Stimulated activated naive B cell treated with anti-CD40 and anti-IgM and Interleukin-4, amounts not matched to agents 10 μg/mL and 1 μg/mL and 100 μg/mL, for 72 hours (primary cell): ENCODE data around the gene BCLAF1.
"Not testable (repeated sequence)": the region's sequence is repeated elsewhere in the genome, so short reads cannot be mapped to it uniquely, and the experiment has no call there.

ENCODE experiments used
- ATAC-seq, 2 donors: fragments of 150-1000 bp; cut with Tn5 transposase; replicated peaks; 2 replicates each; pipeline ENCODE4 v1.10.0; 2021; ENCODE audit warnings: moderate library complexity in 1 of 2
- DNase-seq: peaks from one replicate; pipeline ENCODE4 v3.0.0; 2021
- H3K27ac Mint-ChIP-seq: one replicate; pipeline ENCODE4 v1.8.0; 2022; ENCODE audit warnings: mild to moderate bottlenecking, mixed read lengths
- H3K27me3 Mint-ChIP-seq, 2 donors: one replicate each; pipeline ENCODE4 v1.8.0; 2022; ENCODE audit warnings: mixed read lengths in 2 of 2
- H3K36me3 Mint-ChIP-seq, 2 donors: one replicate each; pipeline ENCODE4 v1.8.0; 2022; ENCODE audit warnings: mixed read lengths in 2 of 2, mild to moderate bottlenecking in 1 of 2
- H3K4me1 Mint-ChIP-seq, 2 donors: one replicate each; pipeline ENCODE4 v1.8.0; 2022; ENCODE audit warnings: mixed read lengths in 2 of 2, mild to moderate bottlenecking in 1 of 2
- H3K4me3 Mint-ChIP-seq, 2 donors: one replicate each; pipeline ENCODE4 v1.8.0; 2022; ENCODE audit warnings: mild to moderate bottlenecking in 2 of 2, mixed read lengths in 2 of 2, moderate library complexity in 1 of 2
- H3K9me3 Mint-ChIP-seq, 2 donors: one replicate each; pipeline ENCODE4 v1.8.0; 2022; ENCODE audit warnings: mixed read lengths in 2 of 2, mild to moderate bottlenecking in 1 of 2

Gene BCLAF1

DNA sequence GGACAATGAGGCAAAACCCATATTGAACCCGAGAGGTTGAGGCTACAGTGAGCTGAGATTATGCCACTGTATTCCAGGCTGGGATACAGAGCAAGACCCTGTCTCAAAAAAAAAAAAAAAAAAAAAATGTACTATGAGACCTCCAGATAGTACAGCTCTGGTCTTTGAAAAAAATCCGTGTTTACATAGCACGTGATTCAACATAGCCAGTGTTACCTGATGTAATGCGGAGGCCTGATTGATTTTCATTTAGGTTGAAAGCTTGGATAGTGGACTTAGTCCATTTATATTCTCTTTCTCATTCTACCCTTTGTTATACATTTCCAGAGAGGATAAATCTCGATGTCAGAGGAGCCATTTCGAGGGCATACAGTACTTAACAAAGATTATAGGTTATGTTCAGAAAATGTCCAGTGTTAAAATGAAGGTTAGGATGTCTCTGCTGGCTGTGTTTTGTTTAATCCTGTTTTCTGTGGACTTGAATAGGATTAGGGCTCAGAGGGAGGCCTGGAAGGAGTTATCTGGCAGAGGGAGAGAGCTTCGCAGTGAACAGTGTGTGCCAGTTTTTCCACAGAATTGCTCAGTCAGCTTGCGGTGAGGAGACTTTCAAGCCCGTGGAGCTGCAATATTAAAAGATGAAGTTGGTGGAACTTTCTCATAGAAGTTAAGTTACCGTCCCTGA is 33.9 kb upstream of the BCLAF1 start:
- Mint-ChIP-seq H3K27me3 (no peaks in the 10 kb centered on the region), H3K27ac (no peak overlapping the region), H3K9me3 (no peaks in the 10 kb centered on the region), H3K4me3 (no peak overlapping the region), H3K36me3 (no peaks in the 10 kb centered on the region), H3K4me1 (no peaks in the 10 kb centered on the region)
- ATAC-seq (no peak), DNase-seq (no peak)

DNA sequence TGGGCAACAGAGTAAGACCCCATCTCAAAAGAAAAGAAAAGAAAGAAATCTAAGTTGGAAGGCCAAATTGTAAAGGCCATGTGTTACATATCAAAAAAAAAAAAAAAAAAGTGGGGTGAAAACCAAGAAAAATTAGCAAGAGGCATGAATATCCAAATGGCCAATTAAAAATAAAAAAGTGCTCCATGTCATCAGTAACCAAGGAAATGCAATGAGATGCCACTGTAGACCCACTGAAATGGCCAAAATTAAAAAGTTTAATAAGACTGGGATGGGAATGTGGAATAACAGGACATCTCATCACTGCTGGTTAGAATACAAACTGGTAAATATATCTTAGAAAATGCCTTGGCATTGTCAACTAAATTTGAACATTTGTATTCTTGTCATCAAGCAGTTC is 30.1 kb upstream of the BCLAF1 start:
- H3K9me3 Mint-ChIP-seq, result no peaks in the 10 kb centered on the region
- no peak for DNase-seq
- no peak overlapping the region for H3K4me3 Mint-ChIP-seq
- no peaks in the 10 kb centered on the region for H3K27me3 Mint-ChIP-seq
- H3K36me3 Mint-ChIP-seq, result no peaks in the 10 kb centered on the region
- no peak overlapping the region for H3K27ac Mint-ChIP-seq
- no peaks in the 10 kb centered on the region for H3K4me1 Mint-ChIP-seq
- no peak for ATAC-seq

DNA sequence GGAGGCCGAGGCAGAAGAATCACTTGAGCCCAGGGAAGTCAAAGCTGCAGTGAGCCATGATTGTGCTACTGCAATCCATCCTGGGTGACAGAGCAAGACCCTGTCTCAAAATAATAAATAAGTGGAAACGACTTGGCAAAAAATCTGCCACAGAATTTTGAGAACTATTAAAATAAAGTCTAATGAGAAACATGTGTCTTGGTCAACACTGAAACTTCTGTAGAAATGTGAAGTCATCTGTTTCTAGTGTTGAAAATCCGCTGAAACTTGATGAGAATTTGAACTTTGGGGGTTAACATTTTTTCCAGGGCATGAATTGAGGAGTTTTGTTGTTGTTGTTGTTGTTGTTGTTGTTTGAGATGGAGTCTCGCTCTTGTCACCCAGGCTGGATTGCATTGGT is 29.0 kb upstream of the BCLAF1 start:
- H3K27me3 Mint-ChIP-seq, result no peaks in the 10 kb centered on the region
- ATAC-seq, result no peak
- no peak for DNase-seq
- no peaks in the 10 kb centered on the region for H3K4me1 Mint-ChIP-seq
- no peak overlapping the region for H3K27ac Mint-ChIP-seq
- no peaks in the 10 kb centered on the region for H3K36me3 Mint-ChIP-seq
- H3K4me3 Mint-ChIP-seq, result no peak overlapping the region
- H3K9me3 Mint-ChIP-seq, result no peaks in the 10 kb centered on the region

DNA sequence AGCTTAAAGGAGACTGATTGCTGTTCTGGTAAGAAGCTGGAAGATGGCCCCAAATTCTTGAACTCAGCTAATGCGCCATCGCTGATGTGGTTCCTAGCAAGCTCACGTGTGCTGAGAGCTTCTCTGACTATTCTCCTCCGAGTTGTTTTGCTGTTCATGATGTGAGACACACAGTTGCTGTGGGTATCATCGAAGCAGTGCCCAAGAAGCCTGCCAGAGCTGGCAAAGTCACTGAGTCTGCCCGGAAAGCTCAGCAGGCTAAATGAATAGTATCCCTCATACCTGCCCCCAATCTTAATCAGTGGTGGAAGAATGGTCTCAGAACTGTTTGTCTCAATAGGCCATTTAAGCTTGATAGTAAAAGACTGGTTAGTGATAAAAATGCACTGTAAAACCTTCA is 28.3 kb upstream of the BCLAF1 start:
- Mint-ChIP-seq H3K4me1 (no peaks in the 10 kb centered on the region), H3K27ac (no peak overlapping the region), H3K27me3 (peaks cover 0 to 3% of the 10 kb centered on the region in 2 donors), H3K36me3 (no peaks in the 10 kb centered on the region), H3K4me3 (no peak overlapping the region), H3K9me3 (no peaks in the 10 kb centered on the region)
- no peak for DNase-seq
- no peak for ATAC-seq

DNA sequence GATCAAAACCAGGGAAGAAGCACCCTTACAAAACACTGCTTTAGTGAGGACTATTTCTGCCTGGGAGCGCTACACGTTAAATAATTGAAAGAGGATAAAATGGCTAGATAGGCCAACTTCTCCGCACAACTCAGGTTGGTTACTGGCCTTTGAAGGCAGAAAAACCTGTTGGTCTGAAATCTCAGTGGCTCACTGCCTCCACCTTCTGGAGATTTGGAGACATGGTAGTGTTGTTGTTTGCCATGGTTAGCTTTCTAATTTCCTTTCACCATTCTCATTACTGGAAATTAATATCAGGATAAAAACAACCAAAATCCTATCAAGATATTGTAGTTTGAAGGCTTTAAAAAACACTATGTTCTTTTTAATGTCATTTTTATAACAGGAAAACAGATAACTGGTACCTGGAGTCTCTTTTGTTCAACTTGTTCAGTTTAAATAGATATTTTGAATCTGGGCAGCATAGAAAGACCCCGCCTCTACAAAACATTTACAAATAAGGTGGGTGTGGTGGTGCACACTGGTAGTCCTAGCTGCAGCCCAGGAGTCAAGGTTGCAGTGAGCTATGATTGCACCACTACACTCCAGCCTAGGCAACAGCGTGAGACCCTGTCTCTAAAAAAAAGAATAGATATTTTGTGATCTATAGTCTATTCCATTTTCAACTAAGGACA is 27.5 kb upstream of the BCLAF1 start:
- H3K4me1 Mint-ChIP-seq, result no peaks in the 10 kb centered on the region
- ATAC-seq (peak; percentile 69 to 75), DNase-seq (peak; percentile 8)
- H3K36me3 Mint-ChIP-seq, result no peaks in the 10 kb centered on the region
- no peak overlapping the region for H3K27ac Mint-ChIP-seq
- no peaks in the 10 kb centered on the region for H3K9me3 Mint-ChIP-seq
- H3K27me3 Mint-ChIP-seq, result peaks cover 0 to 5% of the 10 kb centered on the region in 2 donors
- no peak overlapping the region for H3K4me3 Mint-ChIP-seq

DNA sequence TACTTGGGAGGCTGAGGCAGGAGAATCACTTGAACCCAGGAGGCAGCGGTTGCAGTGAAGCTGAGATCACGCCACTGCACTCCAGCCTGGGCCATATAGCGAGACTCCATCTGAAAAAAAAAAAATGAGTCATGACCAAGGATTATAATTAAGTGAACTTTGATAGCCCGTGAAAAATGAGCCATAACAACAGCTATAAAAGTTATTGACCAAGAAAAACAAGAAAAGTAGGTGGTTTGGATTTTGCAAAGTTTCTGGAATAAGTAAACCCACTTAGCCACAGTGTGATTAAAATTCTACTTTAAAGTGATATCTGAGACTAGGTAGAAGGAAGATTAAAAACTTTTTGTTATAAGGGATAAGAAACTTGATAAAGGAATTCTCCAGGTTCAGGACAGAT is 25.9 kb upstream of the BCLAF1 start:
- H3K4me1 Mint-ChIP-seq, result no peaks in the 10 kb centered on the region
- no peak for DNase-seq
- no peaks in the 10 kb centered on the region for H3K9me3 Mint-ChIP-seq
- H3K27ac Mint-ChIP-seq, result no peak overlapping the region
- no peaks in the 10 kb centered on the region for H3K36me3 Mint-ChIP-seq
- peaks cover 0 to 5% of the 10 kb centered on the region in 2 donors for H3K27me3 Mint-ChIP-seq
- H3K4me3 Mint-ChIP-seq, result no peak overlapping the region
- no peak for ATAC-seq

DNA sequence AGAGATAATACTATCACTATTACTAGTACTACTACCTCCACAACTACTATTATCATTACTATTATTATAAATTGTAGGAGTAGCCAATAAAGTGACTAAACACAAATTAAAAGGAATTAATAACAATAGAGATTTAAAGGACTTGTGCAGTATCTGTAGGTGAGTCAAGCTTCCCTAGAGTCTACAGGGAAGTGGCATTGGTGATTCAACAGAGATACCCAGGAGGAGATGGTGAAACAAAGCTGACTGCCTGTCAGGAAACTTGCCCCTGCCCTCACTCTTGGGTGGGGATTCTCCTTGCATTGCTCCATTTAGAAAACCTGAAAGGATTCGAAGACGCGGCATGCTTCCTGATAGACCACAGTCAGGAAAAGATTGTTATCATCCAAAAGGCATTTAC is 23.3 kb upstream of the BCLAF1 start:
- no peak for ATAC-seq
- no peak for DNase-seq
- no peak overlapping the region for H3K4me3 Mint-ChIP-seq
- no peaks in the 10 kb centered on the region for H3K36me3 Mint-ChIP-seq
- no peaks in the 10 kb centered on the region for H3K4me1 Mint-ChIP-seq
- no peaks in the 10 kb centered on the region for H3K9me3 Mint-ChIP-seq
- H3K27ac Mint-ChIP-seq, result no peak overlapping the region
- H3K27me3 Mint-ChIP-seq, result peaks cover 0 to 5% of the 10 kb centered on the region in 2 donors

DNA sequence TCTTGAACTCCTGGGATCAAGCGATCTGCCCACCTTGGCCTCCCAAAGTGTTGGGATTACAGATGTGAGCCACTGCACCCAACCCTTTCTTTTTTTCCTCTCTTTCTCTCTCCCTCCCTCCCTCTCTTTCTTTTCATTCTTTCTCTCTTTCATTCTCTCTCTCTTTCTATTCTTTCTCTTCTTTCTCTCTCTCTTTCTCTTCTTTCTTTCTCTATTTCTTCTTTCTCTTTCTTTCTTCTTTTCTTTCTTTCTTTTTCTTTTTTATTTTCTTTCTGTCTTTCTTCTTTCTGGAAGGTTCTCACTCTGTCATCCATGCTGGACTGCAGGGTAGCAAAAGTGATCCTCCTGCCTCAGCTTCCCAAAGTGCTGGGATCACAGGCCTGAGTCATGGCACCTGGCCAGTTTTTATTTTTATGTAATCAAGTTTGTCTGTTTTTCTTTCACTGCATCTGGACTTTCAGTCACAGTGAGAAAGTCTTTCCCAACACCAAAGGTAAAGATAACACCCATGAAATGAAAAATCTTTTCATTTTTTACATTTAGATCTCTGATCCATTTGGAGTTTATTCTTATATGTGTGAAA is 20.2 kb upstream of the BCLAF1 start:
- Mint-ChIP-seq H3K36me3 (no peaks in the 10 kb centered on the region), H3K9me3 (no peaks in the 10 kb centered on the region), H3K27me3 (peaks cover 0 to 5% of the 10 kb centered on the region in 2 donors), H3K27ac (no peak overlapping the region), H3K4me3 (no peak overlapping the region), H3K4me1 (no peaks in the 10 kb centered on the region)
- no peak for ATAC-seq
- DNase-seq, result no peak

DNA sequence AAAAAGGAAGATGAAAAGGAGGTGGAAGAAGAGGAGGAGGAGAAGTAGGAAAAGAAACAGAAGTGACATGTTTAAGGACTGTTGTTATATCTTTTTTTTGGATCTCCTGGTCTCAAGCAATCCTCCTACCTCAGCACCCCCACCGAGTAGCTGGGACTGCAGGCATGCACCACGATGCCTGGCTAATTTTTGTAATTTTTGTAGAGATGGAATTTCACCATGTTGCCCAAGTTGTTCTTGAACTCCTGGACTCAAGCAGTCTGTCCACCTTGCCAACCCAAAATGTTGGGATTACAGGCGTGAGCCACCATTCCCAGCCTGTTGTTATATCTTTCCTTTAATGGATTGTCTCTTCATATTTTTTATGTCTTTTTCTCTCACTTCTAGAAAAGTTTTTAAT is 19.5 kb upstream of the BCLAF1 start:
- Mint-ChIP-seq H3K27ac (no peak overlapping the region), H3K9me3 (no peaks in the 10 kb centered on the region), H3K36me3 (no peaks in the 10 kb centered on the region), H3K27me3 (peaks cover 0 to 5% of the 10 kb centered on the region in 2 donors), H3K4me1 (no peaks in the 10 kb centered on the region), H3K4me3 (no peak overlapping the region)
- ATAC-seq (no peak), DNase-seq (no peak)

DNA sequence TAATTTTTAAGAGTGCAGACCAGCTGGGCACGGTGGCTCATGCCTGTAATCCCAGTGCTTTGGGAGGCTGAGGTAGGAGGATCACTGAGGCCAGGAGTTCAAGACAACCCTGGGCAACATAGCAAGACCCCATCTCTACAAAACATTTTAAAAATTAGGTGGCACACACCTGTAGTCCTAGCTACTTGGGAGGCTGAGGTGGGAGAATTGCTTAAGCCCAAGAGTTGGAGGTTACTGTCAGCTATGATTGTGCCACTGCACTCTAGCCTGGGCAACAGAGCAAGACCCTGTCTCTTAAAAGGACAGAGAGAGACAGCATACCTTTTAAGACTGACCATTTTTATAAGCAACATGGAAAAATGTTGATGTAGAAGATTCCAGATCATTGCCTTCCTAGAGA is 18.8 kb upstream of the BCLAF1 start:
- H3K27me3 Mint-ChIP-seq, ATAC-seq, DNase-seq, H3K27ac Mint-ChIP-seq, H3K4me3 Mint-ChIP-seq, H3K36me3 Mint-ChIP-seq, H3K9me3 Mint-ChIP-seq, H3K4me1 Mint-ChIP-seq: not testable (repeated sequence)

DNA sequence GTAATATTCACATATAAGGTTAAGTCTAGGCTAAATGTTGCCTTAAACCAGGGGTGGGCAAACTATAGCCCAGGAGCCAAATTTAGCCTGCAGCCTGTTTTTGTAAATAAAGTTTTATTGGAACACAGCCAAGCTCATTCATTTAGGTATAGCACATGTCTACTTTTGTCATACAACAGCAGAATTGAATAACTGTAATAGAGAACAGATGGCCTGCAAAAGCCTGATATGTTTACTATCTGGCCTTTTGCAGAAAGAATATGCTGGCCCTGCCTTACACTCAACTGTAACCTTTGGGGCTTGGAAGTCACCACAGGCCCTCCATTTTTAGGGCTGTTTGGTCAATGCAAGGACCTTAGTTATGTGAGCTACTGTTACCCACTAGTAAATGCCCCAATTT is 17.7 kb upstream of the BCLAF1 start:
- peaks cover 0 to 3% of the 10 kb centered on the region in 2 donors for H3K9me3 Mint-ChIP-seq
- no peak overlapping the region for H3K27ac Mint-ChIP-seq

DNA sequence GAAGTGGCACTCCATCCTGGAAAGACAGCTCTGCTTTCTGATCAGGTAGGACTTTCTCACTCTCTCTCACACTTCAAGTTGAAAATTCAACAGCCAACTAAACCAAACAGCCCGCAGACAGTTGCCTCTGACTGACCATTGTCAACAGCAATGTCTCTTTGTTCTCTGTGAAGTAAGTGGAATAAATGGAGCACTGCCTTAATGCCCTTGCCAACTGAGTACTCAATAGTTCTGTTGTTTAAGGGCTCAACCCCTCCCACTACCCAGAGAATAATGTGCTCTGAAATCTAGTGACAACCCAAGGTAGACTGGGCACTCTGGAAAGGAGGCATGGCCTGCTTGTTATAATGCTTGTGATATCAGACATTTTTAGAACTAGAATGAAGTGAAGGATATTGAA is 16.8 kb upstream of the BCLAF1 start:
- H3K27me3 Mint-ChIP-seq, result peaks cover 0 to 6% of the 10 kb centered on the region in 2 donors
- ATAC-seq, result no peak
- H3K9me3 Mint-ChIP-seq, result peaks cover 0 to 3% of the 10 kb centered on the region in 2 donors
- peaks cover 4% of the 10 kb centered on the region in 2 donors for H3K36me3 Mint-ChIP-seq
- H3K4me3 Mint-ChIP-seq, result no peak overlapping the region
- no peak for DNase-seq
- no peak overlapping the region for H3K27ac Mint-ChIP-seq
- H3K4me1 Mint-ChIP-seq, result no peaks in the 10 kb centered on the region

More for the DNA sequence above, 17.7 kb upstream of the BCLAF1 start:
- ATAC-seq (no peak), DNase-seq (no peak)
- Mint-ChIP-seq H3K4me1 (no peaks in the 10 kb centered on the region), H3K4me3 (no peak overlapping the region), H3K27me3 (peaks cover 0 to 6% of the 10 kb centered on the region in 2 donors), H3K36me3 (peaks cover 4% of the 10 kb centered on the region in 2 donors)

DNA sequence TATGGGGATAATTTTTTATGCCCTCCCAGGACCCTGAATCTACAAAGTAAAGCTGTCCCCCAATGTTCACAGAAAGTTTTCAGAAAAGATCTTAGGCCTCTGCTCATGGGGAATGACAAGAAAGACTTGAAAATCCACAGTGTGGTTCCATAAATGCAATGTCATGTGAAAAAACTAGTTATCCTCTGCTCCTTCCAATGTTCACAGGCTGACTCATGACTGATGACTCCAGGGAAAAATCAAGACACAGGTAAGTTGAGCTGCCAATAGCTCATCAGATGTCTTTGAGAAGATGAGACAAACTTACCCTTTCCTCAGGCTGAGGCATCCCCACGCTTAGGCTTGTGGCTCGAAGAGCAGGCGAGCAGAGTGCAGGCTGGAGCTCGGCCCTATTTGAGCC is 14.8 kb upstream of the BCLAF1 start:
- no peak for ATAC-seq
- H3K9me3 Mint-ChIP-seq, result peaks cover 0 to 3% of the 10 kb centered on the region in 2 donors
- peaks cover 4% of the 10 kb centered on the region in 2 donors for H3K36me3 Mint-ChIP-seq
- peaks cover 0 to 6% of the 10 kb centered on the region in 2 donors for H3K27me3 Mint-ChIP-seq
- no peak for DNase-seq
- H3K4me1 Mint-ChIP-seq, result no peaks in the 10 kb centered on the region
- no peak overlapping the region for H3K4me3 Mint-ChIP-seq
- H3K27ac Mint-ChIP-seq, result no peak overlapping the region

DNA sequence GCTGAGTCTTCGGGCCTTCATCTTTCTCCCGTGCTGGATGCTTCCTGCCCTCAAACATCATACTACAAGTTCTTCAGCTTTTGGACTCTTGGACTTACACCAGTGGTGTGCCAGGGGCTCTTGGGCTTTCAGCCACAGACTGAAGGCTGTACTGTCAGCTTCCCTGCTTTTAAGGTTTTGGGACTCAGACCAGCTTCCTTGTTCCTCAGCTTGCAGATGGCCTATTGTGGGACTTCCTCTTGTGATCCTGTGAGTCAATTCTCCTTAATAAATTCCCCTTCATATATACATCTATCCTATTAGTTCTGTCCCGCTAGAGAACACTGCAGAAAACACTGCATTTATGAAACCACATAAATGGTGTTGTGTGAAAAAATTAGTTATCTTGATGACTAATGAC is 13.9 kb upstream of the BCLAF1 start:
- H3K27ac Mint-ChIP-seq, result no peak overlapping the region
- H3K36me3 Mint-ChIP-seq, result peaks cover 4% of the 10 kb centered on the region in 2 donors
- peaks cover 0 to 3% of the 10 kb centered on the region in 2 donors for H3K9me3 Mint-ChIP-seq
- H3K4me3 Mint-ChIP-seq, result no peak overlapping the region
- ATAC-seq (no peak), DNase-seq (no peak)
- peaks cover 0 to 6% of the 10 kb centered on the region in 2 donors for H3K27me3 Mint-ChIP-seq
- H3K4me1 Mint-ChIP-seq, result no peaks in the 10 kb centered on the region

DNA sequence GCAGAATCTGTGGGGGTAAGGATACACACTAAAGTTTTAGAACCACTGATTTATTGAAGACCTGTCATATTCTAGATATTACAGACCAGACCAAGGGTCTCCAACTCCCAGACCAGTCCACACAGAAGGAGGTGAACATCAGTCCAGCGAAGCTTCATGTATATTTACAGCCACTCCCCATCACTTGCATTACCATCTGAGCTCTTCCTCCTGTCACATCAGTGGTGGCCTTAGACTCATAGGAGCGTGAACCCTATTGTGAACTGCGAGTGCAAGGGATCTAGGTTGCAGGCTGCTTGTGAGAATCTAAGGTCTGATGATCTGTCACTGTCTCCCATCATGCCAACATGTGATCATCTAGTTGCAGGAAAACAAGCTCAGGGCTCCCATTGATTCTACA is 5.0 kb upstream of the BCLAF1 start:
- no peaks in the 10 kb centered on the region for H3K9me3 Mint-ChIP-seq
- DNase-seq (no peak), ATAC-seq (no peak)
- no peaks in the 10 kb centered on the region for H3K27me3 Mint-ChIP-seq
- peaks cover 0 to under 1% of the 10 kb centered on the region in 2 donors for H3K36me3 Mint-ChIP-seq
- peaks cover 0 to 4% of the 10 kb centered on the region in 2 donors for H3K4me1 Mint-ChIP-seq
- no peak overlapping the region for H3K4me3 Mint-ChIP-seq
- no peak overlapping the region for H3K27ac Mint-ChIP-seq
